HepG2 (cell line): ENCODE measurements around the gene C12orf43. TPM values are rescaled to one million over a fixed set of nuclear protein-coding genes. Genes with fewer than 3 reads are reported as not detected.
A peak's percentile ranks its signal among the peaks of the same experiment; 100 is the strongest.

Source experiments
- ATAC-seq: fragments of 200-7000 bp; cut with Tn5 transposase; 3 replicates; pipeline ENCODE4 v1.9.1; 2020; ENCODE audit warnings: mild to moderate bottlenecking, moderate library complexity
- BruUV-seq: library from RNA; stranded (reverse); fragments of 400-500 nt; replicated peaks from 2 replicates; lab custom pipeline; 2021; lab: Mats Ljungman, UMichigan
- CTCF ChIA-PET: fragments of 300-600 bp; formaldehyde crosslinking; extraction: SDS; loops from one replicate; lab custom pipeline; 2021; ENCODE audit warnings: low total read pairs, inconsistent platforms, low intra/inter-chr PET ratio; lab: Yijun Ruan, JAX
- POLR2A ChIA-PET: fragments of 350-600 bp; sonication (Branson Sonifier 250); formaldehyde crosslinking; loops from one replicate; lab custom pipeline; 2020; ENCODE audit warnings: antibody characterized with exemption, inconsistent platforms; lab: Yijun Ruan, JAX
- DNase-seq: peaks from one replicate; pipeline ENCODE4 v3.0.0-alpha.2; 2015; ENCODE audit warnings: low spot score
- FAIRE-seq: peaks from 3 replicates; lab custom pipeline; 2011; peaks lifted over from hg19 to GRCh38; lab: Jason Lieb, UNC
- H2AFZ ChIP-seq: one replicate; pipeline ENCODE4 v1.6.1; 2011; ENCODE audit warnings: low read length, inconsistent platforms
- H3K27ac ChIP-seq: fragments of 300-600 bp; 3 replicates; pipeline ENCODE4 v1.8.0; 2011; ENCODE audit warnings: mixed run types, mild to moderate bottlenecking, mixed read lengths, low read length, inconsistent platforms; ENCODE audit not compliant: insufficient read depth; ENCODE audit errors: extremely low read length
- H3K27me3 ChIP-seq, 2 experiments: fragments of 200-600 bp in 1 of 2; 2 replicates in 1 of 2; 3 replicates in 1 of 2; pipeline versions ENCODE4 v1.6.0 to v1.8.0; 2011; ENCODE audit warnings: low read length in 2 of 2, mild to moderate bottlenecking in 2 of 2, moderate library complexity in 2 of 2, inconsistent platforms in 1 of 2; ENCODE audit not compliant: insufficient read depth in 2 of 2, control insufficient read depth in 1 of 2
- H3K36me3 ChIP-seq, 2 experiments: fragments of 200-600 bp in 1 of 2; replicated peaks in 1 of 2; 2 replicates in 1 of 2; 3 replicates in 1 of 2; pipeline versions ENCODE4 v1.5.1 to v1.8.0; 2011; ENCODE audit warnings: low read length in 2 of 2, inconsistent platforms in 1 of 2; ENCODE audit not compliant: insufficient read depth in 2 of 2, control insufficient read depth in 1 of 2
- H3K4me1 ChIP-seq: 2 replicates; pipeline ENCODE4 v1.5.1; 2012; ENCODE audit warnings: low read length, inconsistent platforms; ENCODE audit not compliant: insufficient read depth
- H3K4me2 ChIP-seq: 2 replicates; pipeline ENCODE4 v1.6.0; 2011; ENCODE audit warnings: low read depth, low read length, inconsistent platforms
- H3K4me3 ChIP-seq, 3 experiments: fragments of 200-600 bp in 1 of 3; sonication (generic), shearing (Covaris generic) in 1 of 3; replicated peaks in 1 of 3; 2 replicates each; pipeline ENCODE4 v1.5.1; 2011 to 2016; ENCODE audit warnings: low read length in 3 of 3, inconsistent platforms in 2 of 3, low read depth in 2 of 3, mild to moderate bottlenecking in 2 of 3, control low read depth in 1 of 3, mixed read lengths in 1 of 3; ENCODE audit not compliant: insufficient read depth in 1 of 3
- H3K79me2 ChIP-seq: one replicate; pipeline ENCODE4 v1.6.1; 2011; ENCODE audit warnings: low read length, inconsistent platforms; ENCODE audit not compliant: insufficient read depth
- H3K9ac ChIP-seq: 2 replicates; pipeline ENCODE4 v1.6.0; 2011; ENCODE audit warnings: mild to moderate bottlenecking, low read depth, low read length, inconsistent platforms; ENCODE audit not compliant: insufficient read depth
- H3K9me3 ChIP-seq: 2 replicates; pipeline ENCODE4 v1.5.1; 2012; ENCODE audit warnings: mild to moderate bottlenecking, low read length
- H4K20me1 ChIP-seq: 2 replicates; pipeline ENCODE4 v1.6.0; 2011; ENCODE audit warnings: inconsistent platforms, mild to moderate bottlenecking, low read length, moderate library complexity; ENCODE audit not compliant: insufficient read depth
- E2F2 ChIP-seq: sonication (generic); formaldehyde crosslinking; IDR thresholded peaks from 2 replicates; pipeline ENCODE4 v1.4.0; 2020; ENCODE audit warnings: missing genetic modification reagents, borderline replicate concordance
- ISL2 ChIP-seq: sonication (generic); formaldehyde crosslinking; IDR thresholded peaks from 2 replicates; pipeline ENCODE4 v1.5.0; 2020; ENCODE audit warnings: missing genetic modification reagents
- JUNB ChIP-seq: sonication (generic); formaldehyde crosslinking; IDR thresholded peaks from 2 replicates; pipeline ENCODE4 v1.8.0; 2022; ENCODE audit warnings: missing genetic modification reagents, mild to moderate bottlenecking, borderline replicate concordance
- KDM4B ChIP-seq: sonication (generic); formaldehyde crosslinking; IDR thresholded peaks from 2 replicates; pipeline ENCODE4 v1.4.0; 2020; ENCODE audit warnings: missing genetic modification reagents
- KIAA2018 ChIP-seq: sonication (generic); formaldehyde crosslinking; IDR thresholded peaks from 2 replicates; pipeline ENCODE4 v1.5.0; 2020; ENCODE audit warnings: mild to moderate bottlenecking, missing genetic modification reagents, borderline replicate concordance
- SALL2 ChIP-seq: sonication (generic); formaldehyde crosslinking; IDR thresholded peaks from 2 replicates; pipeline ENCODE4 v1.8.1; 2023; ENCODE audit warnings: mild to moderate bottlenecking, missing genetic modification reagents, inconsistent platforms
- SOX5 ChIP-seq: IDR thresholded peaks from 2 replicates; pipeline ENCODE4 v1.6.1; 2016; ENCODE audit warnings: borderline replicate concordance
- TCF7L2 ChIP-seq: IDR thresholded peaks from 2 replicates; pipeline ENCODE4 v1.6.1; 2011; ENCODE audit warnings: mild to moderate bottlenecking, low read depth, low read length, moderate library complexity
- THAP11 ChIP-seq: IDR thresholded peaks from 2 replicates; pipeline ENCODE4 v1.6.1; 2016; ENCODE audit warnings: missing biosample characterization, missing genetic modification reagents
- TSC22D2 ChIP-seq: sonication (generic); formaldehyde crosslinking; IDR thresholded peaks from 2 replicates; pipeline ENCODE4 v1.5.1; 2020; ENCODE audit warnings: missing genetic modification reagents, mild to moderate bottlenecking, borderline replicate concordance
- ZNF660 ChIP-seq: sonication (generic); formaldehyde crosslinking; IDR thresholded peaks from 2 replicates; pipeline ENCODE4 v1.5.1; 2020; ENCODE audit warnings: mild to moderate bottlenecking, low read depth, missing genetic modification reagents, borderline replicate concordance
- ZNF746 ChIP-seq: sonication (generic); formaldehyde crosslinking; IDR thresholded peaks from 2 replicates; pipeline ENCODE4 v1.8.0; 2022; ENCODE audit warnings: mild to moderate bottlenecking, missing genetic modification reagents
- WGBS: methylation state at CpG from one replicate; pipeline ENCODE4 v1.1.6; 2017; ENCODE audit warnings: low lambda C conversion rate; 5-methylcytosine and 5-hydroxymethylcytosine counted together
- in situ Hi-C: cut with HindIII; loops from 2 replicates; pipeline ENCODE4 v1.10.0; 2017; ENCODE audit warnings: low pct_unique_long_range_greater_than_20kb; ENCODE audit not compliant: extremely low pct_ligation_motif_present
- intact Hi-C: fragments of 100-400 bp; cut with micrococcal nuclease; formaldehyde crosslinking; loops from one replicate; pipeline ENCODE4 v1.10.0; 2022; ENCODE audit not compliant: unreplicated experiment
- polyA plus RNA-seq, 8 experiments: library from polyadenylated mRNA; depleted of rRNA in 3 of 8; stranded (reverse) in 7 of 8; unstranded in 1 of 8; fragments of >200 nt; fragmentation: Illumina TruSeq in 4 of 8; extraction: Trizol in 4 of 8; gene quantifications; 2 replicates each; pipeline versions ENCODE4 v1.2.1 to v1.2.3, GENCODE V29; 2011 to 2016; ENCODE audit warnings: low read depth in 4 of 8, missing spikeins in 1 of 8, mixed read lengths in 1 of 8; ENCODE audit not compliant: insufficient read depth in 1 of 8
- total RNA-seq, 5 experiments: library from RNA; depleted of rRNA; stranded (reverse); fragments of >200 nt; fragmentation: Illumina TruSeq; extraction: Trizol; gene quantifications; 2 replicates each; pipeline ENCODE4 v1.2.3, GENCODE V29; 2016; ENCODE audit warnings: low read depth in 1 of 5
- TF ChIP-seq, protein P1 (sequence below): sonication (generic); formaldehyde crosslinking; conservative IDR thresholded peaks from 2 replicates; pipeline ENCODE4 v1.8.0; 2022; ENCODE audit warnings: mild to moderate bottlenecking, moderate library complexity, missing genetic modification reagents

Gene C12orf43
- total and polyA plus RNA-seq, 2 of the 13 experiments (the other 11 are each of a cell fraction or from before 2014, with no cell fraction given), result 7.9 to 11.1 TPM

DNA sequence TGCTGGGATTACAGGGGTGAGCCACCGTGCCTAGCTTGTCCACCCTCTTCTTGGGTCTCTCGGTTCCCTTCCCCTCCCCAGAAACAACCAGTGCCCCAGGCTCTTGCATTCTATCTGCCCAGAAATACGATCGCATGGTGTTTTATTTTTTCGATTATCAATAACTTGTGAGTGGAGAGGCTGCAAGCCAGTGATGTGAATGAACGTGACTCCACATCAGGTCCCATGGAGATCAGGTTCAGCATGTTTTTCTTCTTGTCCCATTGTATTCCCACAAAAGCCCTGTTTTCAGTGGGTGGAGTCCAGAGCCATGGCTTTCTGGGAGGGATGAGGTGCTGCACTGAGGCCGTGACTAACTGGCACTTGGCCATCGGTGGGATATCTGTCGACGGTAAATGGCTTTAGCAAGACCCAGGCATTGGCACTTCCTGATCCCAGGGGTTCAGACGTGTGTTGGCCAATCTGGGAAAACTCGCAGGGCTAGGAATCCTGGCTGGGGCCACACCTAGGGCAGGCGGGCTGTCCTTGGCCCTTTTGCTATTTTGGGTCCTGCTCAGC is 50.7 kb downstream of the C12orf43 start:
- Histone ChIP-seq H3K4me2 (no peak overlapping the region), H4K20me1 (peaks cover 14% of the 10 kb centered on the region), H3K36me3 (peaks cover 7 to 15% of the 10 kb centered on the region in 2 experiments), H3K4me3 (no peak overlapping the region), H3K9me3 (no peaks in the 10 kb centered on the region), H3K27me3 (no peaks in the 10 kb centered on the region), H3K9ac (no peak overlapping the region), H3K27ac (no peak overlapping the region), H3K79me2 (no peaks in the 10 kb centered on the region), H3K4me1 (peaks cover 22% of the 10 kb centered on the region), H2AFZ (no peak overlapping the region)
- DNase-seq (no peak), FAIRE-seq (no peak), ATAC-seq (peak; percentile 4)
- POLR2A ChIA-PET, result interaction anchor here (1.4 to 11.1 kb wide), 2 partner anchors 14 to 19 kb away, joined by 4 to 176 read pairs; partner anchors contain the start of gene HNF1A
- WGBS, result 65% methylated on average over 6 of the region's 13 CpGs
- in situ Hi-C loops, result no loop called here
- CTCF ChIA-PET, result no interaction called here
- intact Hi-C loops, result no loop called here
- no TSS peak for BruUV-seq
- no peak for TF ChIP-seq E2F2 (CRISPR knock-in tag)
- TF ChIP-seq KDM4B, result no peak
- TF ChIP-seq SALL2 (CRISPR knock-in tag), result peak; percentile 64; the same call in 1 of the 2 replicates
- TF ChIP-seq KIAA2018, result no peak
- no peak for TF ChIP-seq TCF7L2
- peak; percentile 28; the same call in 1 of the 2 replicates for TF ChIP-seq THAP11 (CRISPR knock-in tag)
- 0 out of 2 replicates have a peak, but pooled peaks have one; percentile 21 for TF ChIP-seq ZNF746 (CRISPR knock-in tag)
- TF ChIP-seq SOX5 (CRISPR knock-in tag), result no peak
- no peak for TF ChIP-seq TSC22D2
- TF ChIP-seq JUNB (CRISPR knock-in tag), result no peak
- TF ChIP-seq, protein P1, sequence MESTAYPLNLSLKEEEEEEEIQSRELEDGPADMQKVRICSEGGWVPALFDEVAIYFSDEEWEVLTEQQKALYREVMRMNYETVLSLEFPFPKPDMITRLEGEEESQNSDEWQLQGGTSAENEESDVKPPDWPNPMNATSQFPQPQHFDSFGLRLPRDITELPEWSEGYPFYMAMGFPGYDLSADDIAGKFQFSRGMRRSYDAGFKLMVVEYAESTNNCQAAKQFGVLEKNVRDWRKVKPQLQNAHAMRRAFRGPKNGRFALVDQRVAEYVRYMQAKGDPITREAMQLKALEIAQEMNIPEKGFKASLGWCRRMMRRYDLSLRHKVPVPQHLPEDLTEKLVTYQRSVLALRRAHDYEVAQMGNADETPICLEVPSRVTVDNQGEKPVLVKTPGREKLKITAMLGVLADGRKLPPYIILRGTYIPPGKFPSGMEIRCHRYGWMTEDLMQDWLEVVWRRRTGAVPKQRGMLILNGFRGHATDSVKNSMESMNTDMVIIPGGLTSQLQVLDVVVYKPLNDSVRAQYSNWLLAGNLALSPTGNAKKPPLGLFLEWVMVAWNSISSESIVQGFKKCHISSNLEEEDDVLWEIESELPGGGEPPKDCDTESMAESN (CRISPR knock-in tag), result no peak; the same call in 1 of the 2 replicates
- no peak for TF ChIP-seq ZNF660 (CRISPR knock-in tag)
- no peak for TF ChIP-seq ISL2
